ENCODE results near the gene RPP21. TPM values are rescaled to one million over a fixed set of nuclear protein-coding genes. Genes with fewer than 3 reads are reported as not detected.

Gene RPP21
- total RNA-seq, result 10 to 100 TPM; 40.5 to 86.6 (median 80.8) TPM

DNA sequence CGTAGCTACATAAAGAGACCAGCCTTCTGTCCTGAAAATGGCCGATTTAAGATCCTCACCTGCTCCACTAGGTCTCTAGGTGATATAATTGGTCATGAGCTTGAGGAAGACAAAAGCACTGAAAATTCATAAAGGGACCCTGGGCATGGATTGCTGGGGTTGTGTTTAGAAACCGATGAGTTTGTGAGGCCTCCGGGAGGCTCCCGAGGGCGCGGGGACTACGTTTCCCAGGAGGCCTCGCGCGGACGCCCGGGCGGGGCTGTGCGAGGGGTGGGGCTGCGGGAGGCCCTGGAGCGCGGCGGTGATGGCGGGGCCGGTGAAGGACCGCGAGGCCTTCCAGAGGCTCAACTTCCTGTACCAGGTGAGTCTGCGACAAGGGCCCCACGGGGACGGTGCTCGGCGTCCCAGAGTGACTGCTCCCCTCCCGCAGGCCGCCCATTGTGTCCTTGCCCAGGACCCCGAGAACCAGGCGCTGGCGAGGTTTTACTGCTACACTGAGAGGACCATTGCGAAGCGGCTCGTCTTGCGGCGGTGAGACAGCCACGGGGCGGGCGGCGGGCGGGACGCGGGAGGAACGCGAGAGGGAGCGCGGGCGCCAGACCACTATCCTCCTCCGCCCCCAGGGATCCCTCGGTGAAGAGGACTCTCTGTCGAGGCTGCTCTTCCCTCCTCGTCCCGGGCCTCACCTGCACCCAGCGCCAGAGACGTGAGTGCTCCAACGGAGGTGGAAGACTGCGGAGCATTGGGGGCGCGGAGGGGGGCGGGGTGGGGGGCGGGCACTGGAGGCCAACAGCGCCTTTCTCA is at the start of gene RPP21:
TSS of gene RPP21 (plus strand) at position 289 of the 804 bp plus-strand sequence. CDS start at position 305, 16 bp downstream.
- DNase-seq, result peak; percentile 88 to 96 (median 92)
- Histone ChIP-seq H3K27ac (peak within 1 kb of the TSS; percentile 85 to 92 (median 89)), H3K4me1 (peaks cover 0 to 6% (median 0%) of the 10 kb centered on the region in 4 donors), H3K4me3 (peak within 1 kb of the TSS; percentile 71 to 92 (median 79)), H3K36me3 (peaks cover 0 to 29% (median 0%) of the 10 kb centered on the region in 3 donors), H3K9me3 (no peaks in the 10 kb centered on the region), H3K27me3 (no peaks in the 10 kb centered on the region)
- TF ChIP-seq, protein P1, sequence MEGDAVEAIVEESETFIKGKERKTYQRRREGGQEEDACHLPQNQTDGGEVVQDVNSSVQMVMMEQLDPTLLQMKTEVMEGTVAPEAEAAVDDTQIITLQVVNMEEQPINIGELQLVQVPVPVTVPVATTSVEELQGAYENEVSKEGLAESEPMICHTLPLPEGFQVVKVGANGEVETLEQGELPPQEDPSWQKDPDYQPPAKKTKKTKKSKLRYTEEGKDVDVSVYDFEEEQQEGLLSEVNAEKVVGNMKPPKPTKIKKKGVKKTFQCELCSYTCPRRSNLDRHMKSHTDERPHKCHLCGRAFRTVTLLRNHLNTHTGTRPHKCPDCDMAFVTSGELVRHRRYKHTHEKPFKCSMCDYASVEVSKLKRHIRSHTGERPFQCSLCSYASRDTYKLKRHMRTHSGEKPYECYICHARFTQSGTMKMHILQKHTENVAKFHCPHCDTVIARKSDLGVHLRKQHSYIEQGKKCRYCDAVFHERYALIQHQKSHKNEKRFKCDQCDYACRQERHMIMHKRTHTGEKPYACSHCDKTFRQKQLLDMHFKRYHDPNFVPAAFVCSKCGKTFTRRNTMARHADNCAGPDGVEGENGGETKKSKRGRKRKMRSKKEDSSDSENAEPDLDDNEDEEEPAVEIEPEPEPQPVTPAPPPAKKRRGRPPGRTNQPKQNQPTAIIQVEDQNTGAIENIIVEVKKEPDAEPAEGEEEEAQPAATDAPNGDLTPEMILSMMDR (IDR thresholded peaks at IDR 0.05), result no peak
- peak; percentile 81 to 87 for TF ChIP-seq POLR2A (IDR thresholded peaks at IDR 0.05)

DNA sequence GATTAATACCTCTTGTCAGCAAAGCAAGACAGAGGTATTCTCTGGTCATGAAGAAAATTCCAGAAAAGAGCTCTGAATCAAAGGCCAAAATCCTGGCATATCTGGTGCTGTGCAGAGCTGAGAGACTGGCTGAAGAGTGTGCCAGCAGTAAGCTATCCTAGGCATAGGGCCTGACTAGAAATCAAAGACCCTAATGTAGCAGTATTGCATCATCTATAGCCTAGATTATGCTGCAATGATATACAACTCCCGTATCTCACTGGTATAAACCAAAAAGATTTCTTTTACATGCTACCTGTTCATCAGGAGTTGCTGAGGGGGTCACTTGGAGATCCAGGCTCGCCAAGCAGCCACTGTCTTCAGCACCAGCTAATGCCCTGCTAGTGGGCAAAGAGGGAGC is 49.1 kb upstream of the RPP21 start:
- no peak overlapping the region for H3K27ac ChIP-seq
- H3K27me3 ChIP-seq, result no peaks in the 10 kb centered on the region
- no peak for DNase-seq
- no peak overlapping the region for H3K4me3 ChIP-seq
- H3K9me3 ChIP-seq, result no peaks in the 10 kb centered on the region
- H3K36me3 ChIP-seq, result peaks cover 0 to 38% (median 0%) of the 10 kb centered on the region in 3 donors
- TF ChIP-seq, protein P1 (IDR thresholded peaks at IDR 0.05), result no peak
- no peak for TF ChIP-seq POLR2A (IDR thresholded peaks at IDR 0.05)
- H3K4me1 ChIP-seq, result no peaks in the 10 kb centered on the region

DNA sequence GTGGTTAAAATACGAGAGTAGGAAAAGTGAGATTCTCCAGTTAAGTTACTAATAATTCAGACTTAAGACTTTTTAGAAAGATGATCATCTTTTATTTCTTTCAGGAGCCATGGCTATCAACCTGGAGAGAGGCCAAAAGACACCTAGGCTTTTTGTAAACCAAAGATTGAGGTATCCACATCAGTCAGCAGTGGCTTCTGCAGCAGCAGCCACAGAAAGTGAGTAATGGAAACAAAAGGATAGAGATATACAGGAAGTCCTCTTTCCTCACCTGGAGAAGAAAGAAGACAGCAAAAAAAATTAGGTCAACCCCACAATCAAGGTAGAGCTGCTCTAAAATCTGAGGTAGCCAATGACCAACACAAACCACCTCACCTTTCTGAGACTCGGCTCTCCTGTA is 41.0 kb upstream of the RPP21 start:
- H3K4me1 ChIP-seq, result no peaks in the 10 kb centered on the region
- no peak overlapping the region for H3K27ac ChIP-seq
- TF ChIP-seq, protein P1 (IDR thresholded peaks at IDR 0.05), result no peak
- TF ChIP-seq POLR2A (IDR thresholded peaks at IDR 0.05), result no peak
- peaks cover 0 to 6% (median 0%) of the 10 kb centered on the region in 3 donors for H3K36me3 ChIP-seq
- H3K27me3 ChIP-seq, result no peaks in the 10 kb centered on the region
- H3K4me3 ChIP-seq, result no peak overlapping the region
- DNase-seq, result no peak
- no peaks in the 10 kb centered on the region for H3K9me3 ChIP-seq

DNA sequence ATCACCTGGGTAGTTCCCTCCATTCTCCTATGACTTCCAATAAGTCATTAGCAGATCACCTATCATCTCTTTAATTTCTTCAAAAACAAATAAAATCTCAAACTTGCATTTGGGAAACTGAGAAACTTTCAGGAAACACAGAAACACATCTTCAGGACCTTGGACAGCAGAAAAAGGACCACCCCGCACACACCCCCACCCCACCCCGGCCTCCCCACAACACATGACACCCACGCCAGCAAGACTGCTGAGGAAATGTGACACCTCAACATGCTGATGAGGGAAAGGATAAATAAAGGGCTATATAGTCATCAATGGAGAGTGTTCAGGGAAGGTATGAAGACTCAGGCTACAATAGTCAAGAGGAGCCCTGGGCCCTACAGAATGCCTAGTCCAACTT is 33.9 kb upstream of the RPP21 start:
- no peaks in the 10 kb centered on the region for H3K9me3 ChIP-seq
- H3K4me1 ChIP-seq, result peaks cover 0 to 4% (median 0%) of the 10 kb centered on the region in 4 donors
- no peak overlapping the region for H3K4me3 ChIP-seq
- peaks cover 0 to 26% (median 0%) of the 10 kb centered on the region in 3 donors for H3K36me3 ChIP-seq
- no peak for TF ChIP-seq POLR2A (IDR thresholded peaks at IDR 0.05)
- TF ChIP-seq, protein P1 (IDR thresholded peaks at IDR 0.05), result no peak
- DNase-seq, result no peak
- no peaks in the 10 kb centered on the region for H3K27me3 ChIP-seq
- no peak overlapping the region for H3K27ac ChIP-seq

DNA sequence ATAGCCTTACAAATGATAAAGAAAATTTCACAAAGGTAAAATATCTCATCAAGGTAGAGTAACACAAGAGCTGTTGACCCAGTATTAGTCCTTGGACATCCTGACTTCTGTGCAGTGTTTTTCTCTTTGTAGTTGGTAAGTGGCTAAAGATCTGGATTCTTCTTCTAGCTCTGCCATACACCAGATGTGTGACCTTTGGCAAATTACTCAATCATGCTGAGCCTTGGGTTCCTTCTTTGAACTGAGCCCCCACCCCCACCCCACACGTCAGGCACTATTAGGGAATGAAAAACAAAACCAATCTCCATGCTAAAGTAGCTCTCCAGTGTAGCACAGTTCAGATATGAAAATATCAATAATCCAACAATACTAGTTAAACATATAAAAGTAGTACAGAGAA is 33.3 kb upstream of the RPP21 start:
- TF ChIP-seq, protein P1 (IDR thresholded peaks at IDR 0.05), result no peak
- TF ChIP-seq POLR2A (IDR thresholded peaks at IDR 0.05), result no peak
- DNase-seq, result no peak
- Histone ChIP-seq H3K4me1 (peaks cover 0 to 4% (median 0%) of the 10 kb centered on the region in 4 donors), H3K36me3 (peaks cover 0 to 21% (median 0%) of the 10 kb centered on the region in 3 donors), H3K27ac (no peak overlapping the region), H3K9me3 (no peaks in the 10 kb centered on the region), H3K4me3 (no peak overlapping the region), H3K27me3 (no peaks in the 10 kb centered on the region)
